BLaER1 (cell line): ENCODE results near the gene AK8.

Source experiments
- H3K27ac ChIP-seq: shearing (Covaris generic); formaldehyde crosslinking; 2 replicates; pipeline ENCODE4 v1.8.1; 2022
- H3K27me3 ChIP-seq: shearing (Covaris generic); formaldehyde crosslinking; 2 replicates; pipeline ENCODE4 v1.8.1; 2022
- H3K36me3 ChIP-seq: shearing (Covaris generic); formaldehyde crosslinking; 2 replicates; pipeline ENCODE4 v1.8.1; 2022
- H3K4me1 ChIP-seq: shearing (Covaris generic); formaldehyde crosslinking; 2 replicates; pipeline ENCODE4 v1.8.1; 2022
- H3K4me2 ChIP-seq: shearing (Covaris generic); formaldehyde crosslinking; 2 replicates; pipeline ENCODE4 v1.8.1; 2022
- H3K4me3 ChIP-seq: shearing (Covaris generic); formaldehyde crosslinking; 2 replicates; pipeline ENCODE4 v1.8.1; 2022
- H3K9ac ChIP-seq: shearing (Covaris generic); formaldehyde crosslinking; 2 replicates; pipeline ENCODE4 v1.8.1; 2022
- H3K9me3 ChIP-seq: shearing (Covaris generic); formaldehyde crosslinking; 2 replicates; pipeline ENCODE4 v1.8.1; 2022
- H4K20me1 ChIP-seq: shearing (Covaris generic); formaldehyde crosslinking; 2 replicates; pipeline ENCODE4 v1.8.1; 2022
- Cebpa-rat ChIP-seq: shearing (Covaris generic); IDR thresholded peaks from 2 replicates; pipeline ENCODE4 v1.8.1; 2022

Gene AK8

GRCh38 chr9:132769906-132770769 lies 107.9 kb downstream of the AK8 start:
- H3K9ac ChIP-seq, result peak overlapping the region; percentile 84

DNA sequence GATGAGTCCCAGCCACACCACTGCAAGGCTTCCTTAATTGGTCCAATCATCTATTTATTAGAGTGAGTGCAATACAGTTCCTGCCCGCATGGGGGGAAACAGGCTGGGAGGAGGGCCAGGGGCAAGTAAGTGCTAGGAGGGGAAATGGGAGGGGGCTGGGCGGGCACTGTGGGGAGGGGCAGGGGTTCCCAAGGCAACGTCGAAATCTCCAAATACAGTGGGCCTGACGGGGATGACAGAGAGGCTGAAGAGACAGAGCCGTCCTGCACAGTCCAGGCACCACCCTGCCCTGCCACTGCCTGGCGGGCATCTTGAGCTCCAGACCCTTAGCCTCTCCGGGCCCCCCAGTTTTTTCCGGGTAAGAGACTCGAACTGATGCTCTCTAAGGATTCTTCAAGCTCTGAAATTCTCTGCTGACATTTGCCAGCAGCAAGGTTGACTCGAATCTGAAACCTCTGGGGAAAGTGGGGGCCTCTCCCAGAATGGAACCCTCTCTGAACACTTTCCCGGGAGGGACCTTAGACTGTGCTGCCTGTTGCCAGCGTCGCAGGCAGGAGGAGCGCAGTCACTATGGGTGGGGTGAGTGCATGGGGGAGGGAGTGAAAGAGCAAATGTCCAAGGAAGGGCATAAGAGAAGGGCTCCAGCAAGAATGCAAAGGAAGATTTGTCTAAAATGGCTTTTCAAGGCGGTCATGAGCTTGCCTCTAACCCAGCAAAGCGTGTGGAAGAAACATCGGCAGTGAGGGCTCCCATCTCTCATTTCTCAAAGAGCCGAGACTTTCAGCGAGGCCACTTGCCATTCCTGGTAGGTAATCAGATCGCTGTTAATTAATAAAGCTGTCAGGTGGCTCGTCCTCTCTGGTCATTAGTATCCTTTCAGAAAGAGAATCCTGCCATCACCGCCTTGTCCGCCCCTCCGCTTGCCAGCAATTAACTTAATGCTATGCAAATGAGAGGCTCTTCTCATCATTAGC lies 108.9 kb downstream of the AK8 start:
- H3K9ac ChIP-seq, result peak overlapping the region; percentile 84
- H3K9me3 ChIP-seq, result peaks cover 14% of the 10 kb centered on the region
- H3K4me2 ChIP-seq, result peak overlapping the region; percentile 96
- no peaks in the 10 kb centered on the region for H3K27me3 ChIP-seq
- no peaks in the 10 kb centered on the region for H3K36me3 ChIP-seq
- peak overlapping the region; percentile 78 for H3K4me3 ChIP-seq
- no peak for TF ChIP-seq Cebpa-rat
- H3K4me1 ChIP-seq, result peaks cover 19% of the 10 kb centered on the region
- H3K27ac ChIP-seq, result peak overlapping the region; percentile 86
- H4K20me1 ChIP-seq, result no peaks in the 10 kb centered on the region

More at GRCh38 chr9:132769906-132770769, 107.9 kb downstream of the AK8 start:
- H4K20me1 ChIP-seq, result no peaks in the 10 kb centered on the region
- H3K4me1 ChIP-seq, result peaks cover 19% of the 10 kb centered on the region
- H3K9me3 ChIP-seq, result peaks cover 14% of the 10 kb centered on the region
- no peaks in the 10 kb centered on the region for H3K36me3 ChIP-seq
- no peak for TF ChIP-seq Cebpa-rat
- peak overlapping the region; percentile 86 for H3K27ac ChIP-seq
- H3K4me3 ChIP-seq, result peak overlapping the region; percentile 78
- H3K27me3 ChIP-seq, result no peaks in the 10 kb centered on the region
- H3K4me2 ChIP-seq, result peak overlapping the region; percentile 96

DNA sequence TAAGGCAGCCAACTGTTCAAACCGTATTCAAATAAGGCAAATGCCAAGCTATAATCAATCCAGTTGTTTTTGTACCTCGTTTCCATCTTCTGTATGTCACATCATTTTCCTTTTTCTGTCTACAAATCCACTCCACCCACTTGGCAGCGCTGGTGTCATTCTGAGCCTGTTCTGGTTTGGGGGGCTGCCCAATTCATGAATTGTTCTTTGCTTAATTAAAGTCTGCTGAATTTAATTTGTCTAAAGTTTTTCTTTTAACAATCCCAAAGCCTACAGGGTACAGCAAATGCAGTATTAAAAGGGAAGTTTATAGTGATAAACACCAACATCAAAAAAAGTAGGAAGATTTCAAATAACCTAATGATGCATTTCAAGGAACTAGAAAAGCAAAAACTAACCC lies 114.5 kb downstream of the AK8 start:
- Histone ChIP-seq H3K9ac (no peak overlapping the region), H3K36me3 (no peaks in the 10 kb centered on the region), H3K4me3 (no peak overlapping the region), H3K4me2 (no peak overlapping the region), H3K9me3 (no peaks in the 10 kb centered on the region), H3K27me3 (no peaks in the 10 kb centered on the region), H4K20me1 (no peaks in the 10 kb centered on the region), H3K27ac (no peak overlapping the region), H3K4me1 (peaks cover 8% of the 10 kb centered on the region)
- no peak for TF ChIP-seq Cebpa-rat

DNA sequence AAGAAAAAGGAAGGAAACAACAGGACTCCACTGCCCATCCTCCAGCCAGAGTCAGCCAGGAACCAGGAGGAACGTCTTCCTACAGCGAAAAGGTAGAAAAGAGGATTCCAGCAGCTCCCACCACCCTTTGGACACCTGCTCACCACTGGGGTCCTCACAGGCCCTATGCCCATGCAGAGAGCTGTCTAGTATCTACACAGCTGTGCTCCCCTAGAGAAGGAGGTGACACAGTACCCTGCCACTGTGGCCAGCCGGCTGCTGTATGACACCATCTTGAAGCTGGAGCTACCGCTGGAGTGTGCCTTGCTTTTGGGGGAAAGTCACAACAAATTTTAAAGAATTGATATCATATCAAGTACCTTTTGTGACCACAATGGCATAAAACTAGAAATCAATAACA lies 115.2 kb downstream of the AK8 start:
- no peaks in the 10 kb centered on the region for H4K20me1 ChIP-seq
- H3K36me3 ChIP-seq, result no peaks in the 10 kb centered on the region
- H3K4me2 ChIP-seq, result no peak overlapping the region
- no peak for TF ChIP-seq Cebpa-rat
- no peaks in the 10 kb centered on the region for H3K9me3 ChIP-seq
- no peak overlapping the region for H3K27ac ChIP-seq
- no peak overlapping the region for H3K9ac ChIP-seq
- peaks cover 1% of the 10 kb centered on the region; the same call in 1 of the 2 replicates for H3K4me1 ChIP-seq
- no peaks in the 10 kb centered on the region for H3K27me3 ChIP-seq
- no peak overlapping the region for H3K4me3 ChIP-seq

DNA sequence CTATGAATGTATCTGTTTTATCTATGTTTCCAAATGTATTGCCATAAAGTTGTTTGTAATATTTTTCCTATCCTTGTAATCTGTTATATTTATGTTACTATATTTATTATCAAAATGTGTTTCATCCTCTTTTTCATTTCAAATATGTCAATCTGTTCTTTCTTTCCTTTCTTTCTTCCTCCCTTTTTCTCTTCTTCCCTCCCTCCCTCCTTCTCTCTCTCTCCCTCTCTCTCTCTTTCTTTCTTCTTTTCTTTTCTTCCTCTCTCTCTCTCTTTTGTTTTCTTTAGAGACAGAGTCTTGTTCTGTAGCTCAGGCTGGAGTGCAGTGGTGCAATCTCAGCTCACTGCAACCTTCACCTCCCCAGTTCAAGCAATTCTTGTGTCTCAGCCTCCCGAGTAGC lies 116.5 kb downstream of the AK8 start:
- Histone ChIP-seq H3K4me3 (no peak overlapping the region), H3K4me1 (peaks cover 3% of the 10 kb centered on the region), H3K9ac (no peak overlapping the region), H4K20me1 (no peaks in the 10 kb centered on the region), H3K36me3 (no peaks in the 10 kb centered on the region), H3K27me3 (no peaks in the 10 kb centered on the region), H3K27ac (no peak overlapping the region), H3K9me3 (no peaks in the 10 kb centered on the region), H3K4me2 (no peak overlapping the region)
- TF ChIP-seq Cebpa-rat, result no peak

GRCh38 chr9:132760057-132760456 lies 118.0 kb downstream of the AK8 start:
- no peak for TF ChIP-seq Cebpa-rat
- no peaks in the 10 kb centered on the region for H3K27me3 ChIP-seq

GRCh38 chr9:132757016-132757415 lies 121.1 kb downstream of the AK8 start:
- Histone ChIP-seq H4K20me1 (no peaks in the 10 kb centered on the region), H3K27me3 (no peaks in the 10 kb centered on the region), H3K4me3 (no peak overlapping the region), H3K36me3 (no peaks in the 10 kb centered on the region), H3K27ac (no peak overlapping the region), H3K4me1 (peaks cover 32% of the 10 kb centered on the region), H3K9ac (no peak overlapping the region), H3K9me3 (no peaks in the 10 kb centered on the region), H3K4me2 (no peak overlapping the region)
- TF ChIP-seq Cebpa-rat, result no peak

More at GRCh38 chr9:132760057-132760456, 118.0 kb downstream of the AK8 start:
- H4K20me1 ChIP-seq, result no peaks in the 10 kb centered on the region
- H3K4me2 ChIP-seq, result no peak overlapping the region
- H3K9me3 ChIP-seq, result no peaks in the 10 kb centered on the region
- H3K4me1 ChIP-seq, result peaks cover 19% of the 10 kb centered on the region
- no peaks in the 10 kb centered on the region for H3K36me3 ChIP-seq
- H3K27ac ChIP-seq, result no peak overlapping the region
- H3K9ac ChIP-seq, result no peak overlapping the region
- H3K4me3 ChIP-seq, result no peak overlapping the region

DNA sequence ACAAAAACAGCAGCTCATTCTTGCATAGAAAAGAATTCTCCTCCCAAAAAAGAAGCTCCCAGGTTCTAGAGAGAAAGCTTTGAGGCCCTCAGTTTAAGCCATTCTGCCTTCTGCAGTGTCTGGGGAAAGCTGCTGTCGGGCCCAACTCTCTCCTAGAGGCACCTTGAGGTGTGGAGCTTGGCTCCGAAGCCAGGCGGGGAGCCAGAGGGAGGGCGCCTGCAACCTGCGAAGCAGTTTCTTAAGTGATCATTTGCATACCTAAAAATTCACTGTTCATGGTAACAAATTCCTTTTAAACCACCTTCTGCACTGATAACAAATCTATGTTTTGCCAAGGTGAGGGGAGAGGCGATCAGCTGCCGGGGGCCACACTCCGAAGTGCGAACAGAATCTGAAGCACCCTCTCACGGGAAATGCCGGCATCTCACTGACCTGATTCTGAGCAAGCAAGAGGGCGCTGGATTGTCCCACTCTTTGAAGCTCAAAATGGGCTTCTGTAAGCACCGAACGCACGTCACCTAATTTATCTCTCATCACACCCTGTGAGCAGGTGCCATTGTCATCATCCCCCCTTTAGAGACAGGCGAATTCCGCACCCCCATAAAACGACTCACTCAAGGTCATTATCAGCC lies 121.8 kb downstream of the AK8 start:
- no peaks in the 10 kb centered on the region for H3K27me3 ChIP-seq
- no peaks in the 10 kb centered on the region for H3K36me3 ChIP-seq
- H3K9me3 ChIP-seq, result no peaks in the 10 kb centered on the region
- peak overlapping the region; percentile 55 for H3K4me2 ChIP-seq
- no peaks in the 10 kb centered on the region for H4K20me1 ChIP-seq
- H3K27ac ChIP-seq, result no peak overlapping the region
- no peak for TF ChIP-seq Cebpa-rat
- H3K4me1 ChIP-seq, result peaks cover 32% of the 10 kb centered on the region
- no peak overlapping the region for H3K4me3 ChIP-seq
- H3K9ac ChIP-seq, result no peak overlapping the region

GRCh38 chr9:132755096-132755495 lies 123.0 kb downstream of the AK8 start:
- Histone ChIP-seq H3K36me3 (no peaks in the 10 kb centered on the region), H3K4me3 (no peak overlapping the region), H3K9me3 (no peaks in the 10 kb centered on the region), H3K4me1 (peaks cover 32% of the 10 kb centered on the region), H3K4me2 (peak overlapping the region; percentile 55; the same call in 1 of the 2 replicates), H3K27me3 (no peaks in the 10 kb centered on the region), H3K9ac (no peak overlapping the region), H3K27ac (no peak overlapping the region), H4K20me1 (no peaks in the 10 kb centered on the region)
- TF ChIP-seq Cebpa-rat, result no peak
